GM19395 (cell line): ENCODE measurements around the gene PHACTR3.

ENCODE experiments used
- ATAC-seq: cut with Tn5 transposase; IDR thresholded peaks from one replicate; pipeline ENCODE4 v1.9.1; 2021; ENCODE audit warnings: mild to moderate bottlenecking, moderate library complexity; ENCODE audit not compliant: unreplicated experiment

Gene PHACTR3

DNA sequence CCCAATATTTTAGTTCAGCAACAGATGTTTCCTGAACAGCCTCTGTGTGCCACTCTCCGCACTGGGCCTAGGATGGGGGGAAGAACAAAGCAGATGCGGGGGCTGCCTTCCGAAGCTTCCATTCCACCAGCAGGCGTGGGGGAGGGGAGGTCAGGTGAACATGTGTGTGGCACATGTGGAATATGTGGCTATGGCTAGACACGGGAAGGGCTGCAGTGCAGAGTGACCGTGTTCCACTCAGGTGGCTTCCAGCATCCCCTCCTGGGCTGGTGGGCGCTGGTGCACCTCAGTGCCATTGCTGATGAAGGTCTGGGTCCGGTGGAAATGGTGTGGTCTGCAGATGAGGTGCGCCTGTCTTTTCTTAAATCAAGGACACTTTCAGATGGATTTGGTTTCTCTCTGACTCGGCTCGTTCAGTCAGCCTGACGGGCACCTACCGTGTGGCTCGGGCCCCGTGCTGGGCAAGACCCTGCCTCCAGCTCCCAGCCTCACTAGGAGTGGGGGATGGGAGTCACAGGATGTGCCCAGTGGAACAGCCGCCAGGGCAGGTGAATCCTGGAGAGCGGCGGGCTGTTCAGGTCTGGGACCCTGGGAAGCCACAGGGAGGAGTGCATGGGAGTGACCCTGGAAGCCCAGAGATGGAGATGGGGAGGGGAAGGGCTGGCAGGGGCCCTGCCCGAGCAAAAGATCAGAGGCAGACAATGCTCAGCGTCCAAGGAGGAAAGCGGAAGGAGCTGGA lies 218.1 kb downstream of the PHACTR3 start:
- no peak for ATAC-seq

DNA sequence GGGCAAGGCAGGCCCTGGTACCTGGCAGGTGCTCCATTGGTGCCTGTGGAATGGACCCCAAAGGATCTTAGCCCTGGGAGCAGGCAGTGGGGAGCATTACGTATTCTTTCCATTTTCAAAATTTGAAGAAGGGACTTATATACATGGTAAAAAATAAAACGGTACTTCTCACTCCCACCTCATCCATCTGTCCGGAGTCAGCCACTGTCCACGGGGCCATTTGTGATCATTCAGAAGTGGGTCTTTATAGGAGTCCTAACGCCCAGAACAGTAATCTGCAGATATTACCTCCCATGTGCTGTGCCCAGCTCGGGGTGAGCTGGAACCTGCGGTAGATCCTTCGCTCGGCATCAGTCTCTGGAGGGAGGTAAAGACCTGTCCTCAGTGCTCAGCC lies 218.7 kb downstream of the PHACTR3 start:
- no peak for ATAC-seq

DNA sequence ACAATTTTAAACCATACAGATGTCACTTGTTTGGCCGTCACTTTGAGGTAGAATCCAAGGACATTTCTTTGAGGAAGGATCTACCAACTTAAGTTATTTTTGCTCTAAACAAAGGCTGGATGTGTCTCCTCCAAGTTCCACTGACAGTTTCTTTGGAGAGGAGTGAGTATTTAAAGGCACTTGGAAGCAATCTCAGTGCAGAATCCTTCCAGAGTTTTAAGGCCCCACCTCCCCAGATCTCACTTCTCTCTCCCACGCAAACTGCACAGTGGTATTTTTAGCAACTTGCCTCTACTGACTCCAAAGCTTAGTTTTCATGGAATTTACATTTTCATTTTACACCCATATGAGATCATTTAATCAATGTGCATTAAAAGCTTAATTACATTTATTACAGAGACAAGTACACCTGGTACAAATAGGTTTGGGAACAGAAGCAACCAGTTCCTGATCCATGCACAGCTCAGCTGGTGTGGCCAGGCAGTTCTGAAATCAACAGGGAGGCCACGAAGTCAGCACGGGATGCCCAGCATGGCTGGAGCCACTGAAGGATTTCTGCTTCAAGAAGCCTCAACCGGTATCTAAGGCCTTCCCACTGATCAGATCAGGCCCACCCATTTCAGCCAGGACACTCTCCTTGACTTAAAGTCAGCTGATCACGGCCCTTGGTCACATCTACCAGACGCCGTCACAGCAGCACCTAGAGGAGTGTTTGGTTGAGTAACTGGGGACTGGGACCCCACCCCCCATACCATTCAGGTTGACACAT lies 219.3 kb downstream of the PHACTR3 start:
- ATAC-seq: no peak

DNA sequence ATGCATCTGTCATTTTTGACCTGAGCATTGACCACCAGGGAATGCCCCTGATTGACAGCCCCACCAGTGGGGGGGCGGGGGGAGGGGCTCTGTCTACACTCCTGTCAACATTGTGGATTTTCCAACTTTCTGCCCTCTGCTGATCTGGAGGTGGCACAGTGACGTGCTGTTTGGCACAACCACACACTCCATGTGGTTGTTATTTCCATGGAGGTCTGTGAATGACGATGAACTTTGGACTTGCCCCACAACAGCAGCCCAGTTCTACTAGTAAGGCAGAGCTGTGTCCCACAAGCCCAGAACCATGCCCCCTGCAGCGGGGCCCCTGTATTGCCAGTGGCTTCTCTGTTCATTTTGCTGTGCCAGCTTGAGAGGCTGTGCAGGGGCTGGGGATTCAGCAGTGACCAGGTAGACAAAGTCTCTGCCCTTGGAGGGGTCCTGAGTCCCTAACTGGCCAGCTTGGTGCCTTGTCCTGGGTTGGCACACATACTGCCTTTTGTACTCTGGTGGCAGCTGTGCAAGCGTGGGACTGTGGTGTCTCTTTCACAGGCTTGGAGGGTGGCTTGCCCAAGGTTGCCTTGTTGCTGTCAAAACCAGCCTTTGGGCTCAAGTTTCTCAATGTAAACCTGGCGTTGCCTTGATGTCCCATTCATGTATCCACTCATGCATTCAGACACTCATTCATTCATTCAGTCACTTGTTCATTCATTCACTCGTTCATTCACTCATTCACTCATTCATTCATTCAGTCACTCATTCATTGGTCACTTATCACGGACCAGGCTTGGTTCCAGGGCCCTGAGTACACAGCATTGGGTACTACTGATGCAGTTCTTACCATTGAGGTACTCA lies 220.6 kb downstream of the PHACTR3 start:
- ATAC-seq: no peak

DNA sequence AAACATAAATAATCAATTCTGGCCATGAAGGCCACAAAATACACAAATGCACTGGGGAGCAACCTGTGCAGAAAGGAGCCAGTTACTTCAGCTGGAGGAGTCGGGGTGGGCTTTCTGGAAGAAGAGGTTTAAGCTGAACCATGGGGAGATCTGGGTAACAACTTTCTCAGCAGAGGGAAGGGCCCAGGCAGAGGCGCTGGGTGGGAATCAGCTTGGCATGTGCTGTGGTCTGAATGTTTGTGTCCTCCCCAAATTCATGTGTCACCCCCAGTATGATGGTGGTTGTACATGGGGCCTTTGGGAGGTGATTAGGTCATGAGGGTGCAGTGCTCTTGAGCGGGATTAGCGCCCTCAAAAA lies 221.2 kb downstream of the PHACTR3 start:
- ATAC-seq: no peak

DNA sequence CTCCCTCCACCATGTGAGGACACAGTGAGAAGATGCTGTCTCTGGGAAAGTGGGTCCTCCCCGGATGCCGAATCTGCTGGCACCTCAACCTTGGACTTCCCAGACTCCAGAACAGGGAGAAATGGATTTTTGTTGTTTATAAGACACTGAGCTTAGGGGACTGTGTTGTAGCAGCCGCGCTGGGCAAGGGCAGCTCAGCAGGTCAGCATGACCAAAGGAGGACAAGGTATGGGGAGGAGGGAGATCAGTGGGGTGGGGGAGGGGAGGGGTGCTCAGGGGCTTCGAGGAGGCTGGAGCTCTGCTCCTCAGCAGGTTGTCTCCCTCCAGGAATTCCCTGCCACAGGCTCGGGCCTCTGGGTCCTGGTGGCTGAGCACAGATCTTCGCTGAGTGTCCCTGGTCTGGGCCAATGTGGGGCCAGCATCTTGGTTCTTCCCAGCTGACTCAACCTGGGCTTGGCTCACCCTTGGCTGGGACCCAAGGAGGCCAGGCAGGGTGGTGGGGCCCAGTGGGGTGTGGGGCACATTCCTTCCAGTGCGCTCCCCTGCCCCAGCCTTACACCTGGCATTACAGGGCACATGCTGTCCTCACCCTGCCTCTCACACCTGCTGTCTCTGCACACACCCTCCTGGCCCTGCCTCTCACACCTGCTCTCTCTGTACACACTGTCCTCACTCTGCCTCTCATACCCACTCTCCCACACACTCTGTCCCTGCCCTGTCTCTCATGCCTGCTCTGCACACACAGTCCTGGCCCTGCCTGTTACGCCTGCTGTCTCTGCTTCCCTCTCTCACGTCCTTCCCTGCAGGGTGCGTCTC lies 221.8 kb downstream of the PHACTR3 start:
- no peak for ATAC-seq

DNA sequence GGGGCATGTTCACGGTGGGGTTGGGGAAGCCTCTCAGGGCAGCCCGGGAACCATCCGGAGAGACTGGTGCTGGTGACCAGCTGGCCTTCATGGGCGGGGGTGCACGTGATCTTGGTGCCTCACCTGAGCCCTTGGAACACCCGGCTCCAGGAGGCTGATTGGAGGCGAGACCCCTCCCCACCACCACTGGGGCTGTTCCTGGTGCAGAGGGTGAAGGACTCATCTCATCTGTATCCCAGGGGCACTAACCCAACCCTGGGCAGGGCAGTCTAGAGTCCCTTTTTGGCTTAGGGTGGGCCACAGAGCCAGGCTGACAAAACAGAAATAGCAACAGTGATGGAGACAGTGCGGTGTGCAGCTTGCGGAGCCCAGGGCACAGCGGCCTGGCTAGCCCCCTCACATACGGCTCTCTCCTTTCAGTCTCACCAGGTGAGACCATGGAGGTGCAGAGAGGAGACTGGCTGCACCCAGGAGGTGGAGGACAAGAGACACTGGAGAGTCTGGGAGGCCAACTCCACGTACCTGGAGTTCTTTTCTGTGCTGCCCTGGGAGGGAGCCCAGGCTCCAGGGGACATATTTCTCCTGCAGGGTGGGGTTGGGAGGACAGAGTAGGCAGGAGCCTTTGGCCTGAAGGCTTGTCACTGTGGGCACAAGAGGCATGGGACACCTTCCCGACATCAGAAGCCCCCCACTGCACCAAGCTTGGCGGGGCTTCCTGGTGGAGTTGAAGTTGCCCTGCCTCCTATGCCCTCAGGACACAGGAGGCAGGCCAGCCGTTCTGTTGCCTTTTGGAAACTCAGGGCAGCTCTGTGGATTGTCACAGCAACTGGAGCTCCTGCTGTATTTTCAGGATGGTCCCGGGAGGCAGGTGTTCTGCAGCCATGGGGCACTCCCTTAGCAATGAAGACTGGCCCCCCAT lies 223.1 kb downstream of the PHACTR3 start:
- ATAC-seq: no peak

DNA sequence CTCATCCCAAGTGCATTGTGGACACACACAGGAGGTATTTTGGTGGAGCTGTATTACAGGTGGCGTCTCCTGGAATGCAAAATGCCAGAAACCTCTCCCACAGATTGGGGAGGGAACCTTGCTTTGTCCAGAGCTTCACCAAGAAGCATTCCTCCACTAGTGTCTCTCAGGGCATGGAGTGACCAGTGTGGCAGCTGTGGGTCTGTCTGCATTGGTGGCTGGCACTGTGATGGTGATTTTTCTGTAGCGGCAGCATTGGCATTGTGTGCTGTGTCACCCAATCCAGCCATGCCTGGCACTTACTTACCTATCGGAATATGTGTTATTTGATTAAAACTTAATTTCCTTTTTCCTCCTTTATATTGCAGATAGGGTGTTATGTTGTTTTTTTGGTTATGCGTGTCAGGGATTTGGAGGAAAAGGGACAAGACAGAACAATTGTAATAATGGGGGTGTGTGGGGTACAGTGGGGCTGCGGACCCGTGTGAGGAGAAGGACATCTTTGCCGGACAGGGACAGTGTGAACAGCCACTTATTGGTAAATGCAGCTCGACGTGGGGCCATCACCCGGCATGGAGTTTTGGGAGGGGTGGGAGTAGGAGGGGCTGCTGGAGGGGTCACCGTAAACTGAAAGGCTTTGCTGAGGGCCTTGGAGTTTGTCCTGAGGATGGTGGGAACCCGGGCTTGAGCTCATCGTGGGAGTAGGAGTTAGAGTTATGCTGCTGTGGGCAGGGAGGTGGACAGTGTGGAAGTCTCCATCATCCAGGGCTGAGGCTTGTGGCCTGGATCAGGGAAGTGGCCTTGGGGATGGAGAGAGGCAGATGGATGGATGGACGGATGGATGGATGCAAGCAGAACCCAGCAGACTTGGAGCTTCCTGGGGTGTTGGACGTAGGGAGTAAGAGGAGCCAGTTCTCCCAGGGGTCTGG lies 224.0 kb downstream of the PHACTR3 start:
- no peak for ATAC-seq

DNA sequence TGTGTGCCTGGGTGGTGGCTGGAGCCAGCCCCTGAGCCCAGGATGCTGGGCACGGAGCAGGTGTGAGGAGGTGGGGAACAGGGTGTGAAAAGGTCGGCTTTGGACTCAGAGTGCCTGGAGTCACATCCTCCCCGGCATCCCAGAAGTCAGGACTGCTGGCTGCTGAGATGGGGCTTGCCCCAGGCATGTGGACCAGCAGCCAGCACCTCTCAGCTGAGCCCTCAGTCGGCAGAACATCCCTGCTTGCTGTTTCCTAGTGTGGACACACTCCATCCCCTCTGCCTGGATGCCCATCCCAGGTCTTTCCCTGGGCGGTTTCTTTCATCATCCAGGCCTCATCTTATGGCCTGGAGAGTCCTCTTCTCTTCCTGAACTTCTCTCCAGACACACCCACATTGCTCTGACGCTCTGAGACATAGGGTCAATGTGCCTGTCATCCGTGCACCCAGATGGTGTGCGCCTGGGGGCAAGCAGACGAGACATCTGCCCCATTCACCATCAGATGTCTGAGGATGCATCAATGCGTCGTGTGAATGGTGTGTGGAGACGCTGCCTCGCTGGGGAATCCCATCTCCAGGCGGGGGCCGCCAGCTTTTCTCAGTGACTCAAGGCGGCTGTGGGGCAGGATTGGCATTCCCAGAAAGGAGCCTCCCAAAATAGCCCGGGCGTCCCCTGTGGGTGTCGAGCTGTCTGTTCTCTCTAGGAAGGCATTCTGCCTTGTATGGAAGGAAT lies 224.9 kb downstream of the PHACTR3 start:
- ATAC-seq: no peak

DNA sequence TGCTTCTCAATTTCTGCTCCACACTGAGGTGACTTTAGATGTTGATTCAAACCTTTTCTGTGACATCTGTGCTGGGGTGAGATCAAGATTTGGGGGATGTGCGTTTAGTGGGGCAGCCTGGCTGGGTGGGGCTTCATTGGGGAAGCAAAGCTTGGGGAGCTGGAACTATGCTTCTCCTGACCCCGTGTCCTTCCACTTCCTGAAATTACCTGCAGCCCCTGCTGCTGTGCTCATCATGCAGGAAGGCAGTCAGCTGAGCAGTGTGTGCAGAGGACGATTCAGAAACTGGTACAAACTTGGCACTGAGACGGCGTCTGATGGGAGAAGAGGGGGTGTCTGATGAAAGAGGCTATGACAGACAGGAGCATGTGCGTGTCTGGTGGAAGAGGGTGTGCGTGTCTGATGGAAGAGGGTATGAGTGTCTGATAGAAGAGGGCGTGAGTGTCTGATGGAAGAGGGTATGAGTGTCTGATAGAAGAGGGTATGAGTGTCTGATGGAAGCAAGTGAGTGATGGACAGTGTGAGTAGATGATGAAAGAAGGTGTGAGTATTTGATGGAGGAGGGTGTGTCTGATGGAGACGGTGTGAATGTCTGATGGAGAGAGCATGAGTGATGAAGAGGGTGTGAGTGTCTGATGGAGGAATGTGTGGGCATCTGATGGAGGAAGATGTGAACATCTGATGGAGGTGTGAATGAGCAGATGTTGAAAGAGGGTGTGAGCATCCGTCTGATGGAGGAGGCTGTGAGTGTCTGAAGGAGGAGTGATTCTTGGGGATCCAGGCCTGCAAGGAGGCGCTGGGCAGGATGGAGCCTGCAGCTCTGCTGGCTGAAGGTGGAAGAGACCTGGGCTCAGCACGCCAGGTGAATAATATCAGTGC lies 225.7 kb downstream of the PHACTR3 start:
- no peak for ATAC-seq

DNA sequence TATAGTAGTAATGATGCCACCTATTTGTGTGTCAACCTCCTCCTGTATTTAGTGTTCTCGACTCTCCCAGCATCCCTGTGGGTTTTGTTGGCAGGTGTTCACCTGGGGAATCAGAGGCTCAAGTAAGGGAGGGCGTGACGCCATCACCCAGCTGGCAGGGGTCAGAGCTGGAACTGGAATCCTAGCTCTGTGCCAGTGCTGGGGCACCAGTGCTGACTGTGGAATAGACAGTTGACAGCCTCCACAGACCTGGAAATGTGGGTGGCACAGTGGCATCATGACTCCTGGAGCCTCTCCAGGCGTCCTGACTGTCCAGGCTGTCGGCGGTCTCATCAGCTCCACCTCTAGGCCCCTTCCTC lies 226.3 kb downstream of the PHACTR3 start:
- ATAC-seq: no peak

DNA sequence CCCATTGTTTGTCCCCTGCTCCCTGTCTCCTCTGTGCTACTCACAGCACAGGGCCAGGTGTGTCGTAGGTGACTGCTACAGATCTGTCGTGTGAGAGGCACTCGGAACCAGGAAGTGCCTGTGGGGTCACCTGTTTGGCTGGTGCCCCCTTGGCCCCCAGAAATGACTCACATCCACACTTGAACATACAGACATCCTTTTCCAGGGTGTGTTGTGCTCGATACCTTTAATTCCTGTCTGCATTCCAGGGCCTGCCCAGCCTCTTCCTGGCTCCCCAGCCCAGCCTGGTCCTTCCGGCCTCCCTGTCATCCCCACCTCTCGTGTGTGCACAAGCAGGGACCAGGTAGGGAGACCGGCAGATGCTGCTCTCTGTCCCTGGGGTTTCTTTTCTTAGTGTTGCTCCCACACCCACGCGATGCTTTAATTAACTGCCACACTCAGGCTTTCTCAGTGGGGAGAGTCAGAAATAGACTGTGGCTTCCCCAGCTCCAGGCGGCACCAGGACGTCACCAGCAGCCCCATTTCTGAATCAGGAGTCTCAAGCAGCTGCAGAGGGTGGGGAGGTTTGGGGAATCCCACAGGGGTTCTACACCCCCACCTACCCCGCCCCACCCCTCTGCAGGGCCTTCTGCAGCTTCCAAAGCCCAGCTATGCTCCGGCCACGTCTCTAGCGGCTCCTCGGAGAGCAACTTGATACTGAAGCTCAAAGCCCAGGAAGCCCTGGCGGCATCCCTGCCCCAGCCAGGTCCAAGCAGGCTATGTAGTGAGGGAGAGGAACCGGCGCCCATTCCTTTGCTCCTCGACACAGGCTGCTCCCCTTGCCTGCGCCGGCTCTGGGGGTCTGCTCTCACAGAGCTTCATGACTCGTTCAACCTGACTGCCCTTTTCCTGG lies 226.9 kb downstream of the PHACTR3 start:
- ATAC-seq: no peak

DNA sequence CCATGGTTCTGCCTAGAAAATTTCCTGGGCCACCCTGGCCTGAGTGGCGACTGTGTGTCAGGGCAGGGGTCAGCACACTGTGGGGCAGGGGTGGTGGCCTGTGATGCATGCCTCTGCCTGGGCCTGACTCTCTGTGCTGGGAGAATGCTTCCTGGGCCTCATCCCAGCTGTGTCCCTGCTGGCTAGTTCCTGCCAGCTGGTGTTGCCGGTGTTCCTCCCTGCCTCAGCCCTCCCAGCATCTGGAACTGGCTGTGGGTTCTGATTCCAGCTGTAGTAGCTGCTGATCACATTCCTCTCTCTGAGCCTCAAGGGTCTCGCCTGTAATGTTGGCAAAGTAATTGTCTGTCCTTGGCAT lies 227.6 kb downstream of the PHACTR3 start:
- ATAC-seq: no peak

DNA sequence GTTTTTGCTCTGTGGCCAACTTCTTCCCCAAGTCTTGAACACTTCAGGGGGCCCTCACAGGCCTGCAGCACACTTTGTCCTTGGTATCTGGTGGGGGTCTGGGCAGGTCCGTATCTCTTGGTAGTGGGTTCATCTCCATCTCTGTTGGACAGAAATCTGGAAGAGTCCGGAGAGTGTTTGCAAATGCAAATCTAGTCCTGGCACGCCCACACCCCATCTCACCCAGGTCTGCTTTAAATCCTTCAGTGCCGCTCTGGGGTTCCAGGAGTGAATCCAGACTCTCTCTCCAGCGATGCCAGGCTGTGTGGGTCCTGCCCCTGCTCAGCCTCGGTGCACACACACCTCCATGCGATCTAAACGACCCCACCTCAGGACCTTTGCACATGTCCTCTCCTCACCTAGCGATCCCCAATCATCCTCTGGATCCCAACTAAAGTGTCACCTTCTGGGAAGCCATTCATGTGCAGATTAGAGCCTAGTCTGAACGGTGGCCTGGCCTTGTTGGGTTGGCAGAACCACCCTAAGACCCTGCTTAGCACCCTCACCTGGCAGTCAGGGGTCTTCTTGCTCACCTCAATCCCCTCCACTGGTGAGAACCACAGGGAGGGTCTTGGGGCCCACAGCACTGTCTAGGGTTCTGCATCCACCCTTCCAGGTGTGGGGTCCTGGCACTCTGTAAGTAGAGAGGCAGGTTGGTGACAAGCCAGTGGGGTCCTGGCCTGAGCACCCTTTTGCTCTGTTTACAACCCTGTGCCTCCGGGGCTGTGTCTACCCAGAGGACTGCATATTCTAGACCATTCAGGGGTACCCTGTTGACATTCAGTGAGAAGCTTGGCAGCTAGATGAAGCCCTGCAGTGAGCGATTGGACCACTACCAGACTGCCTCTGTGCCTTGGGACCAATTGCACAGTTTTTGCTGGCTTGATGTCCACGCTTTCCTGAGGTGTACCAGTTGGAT lies 228.3 kb downstream of the PHACTR3 start:
- ATAC-seq: no peak

DNA sequence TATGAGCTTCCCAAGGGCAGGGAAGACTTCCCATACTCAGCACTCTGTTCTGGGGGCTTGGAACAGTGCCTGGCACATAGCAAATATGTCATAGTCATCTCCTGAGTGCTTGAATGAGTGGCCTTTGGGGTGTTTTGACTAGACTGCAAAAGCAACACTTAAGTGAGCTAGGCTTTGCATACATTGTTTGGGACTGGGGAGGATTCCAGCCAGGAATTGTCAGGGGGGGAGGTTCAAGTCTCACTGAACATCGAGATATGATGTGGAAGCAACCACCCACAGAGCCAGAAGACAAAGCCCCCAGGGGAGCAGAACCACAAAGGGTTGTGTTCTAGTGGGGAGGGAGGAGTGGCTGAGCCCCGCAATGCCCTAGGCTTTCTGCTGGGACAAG lies 230.7 kb downstream of the PHACTR3 start:
- ATAC-seq: no peak
